ENCODE results near the gene RFLNA.

The RFLNA gene

DNA sequence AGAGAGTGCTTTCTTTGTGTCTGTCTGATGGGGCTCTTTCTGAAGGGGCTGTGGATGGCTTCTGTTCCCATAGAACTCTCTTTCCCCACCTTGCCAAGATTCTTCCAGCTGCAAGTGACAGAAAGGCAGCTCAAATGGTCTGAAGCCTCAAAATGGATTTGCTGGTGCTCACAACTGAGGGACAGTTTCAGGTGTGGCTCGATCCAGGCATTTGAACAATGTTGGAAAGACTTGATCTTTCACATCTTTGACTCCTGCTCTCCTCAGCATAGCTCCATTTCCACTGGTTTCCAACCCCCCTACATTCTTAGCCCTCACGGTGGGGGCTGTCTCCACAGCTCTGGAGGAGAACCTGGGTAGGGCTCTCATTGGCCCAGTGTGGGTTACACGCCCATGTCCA lies 15.9 kb downstream of the RFLNA start:
- Histone ChIP-seq H3K4me2 (ENCODE audit: low read length) (no peak overlapping the region), H3K9me3 (ENCODE audit: low read length) (no peaks in the 10 kb centered on the region), H3F3A (ENCODE audit: insufficient read depth, low read length) (no peaks in the 10 kb centered on the region), H3K27me3 (ENCODE audit: insufficient read depth, low read length) (no peaks in the 10 kb centered on the region), H3K9me2 (ENCODE audit: low read depth, low read length) (no peaks in the 10 kb centered on the region), H3K27ac (ENCODE audit: low read depth, low read length, poor library complexity, severe bottlenecking) (no peak overlapping the region), H3K4me1 (ENCODE audit: insufficient read depth, low read length, severe bottlenecking) (no peaks in the 10 kb centered on the region), H4K20me1 (ENCODE audit: insufficient read depth, low read length) (no peaks in the 10 kb centered on the region), H2AFZ (ENCODE audit: low read length) (no peak overlapping the region), H3K4me3 (ENCODE audit: low read depth, low read length, poor library complexity, severe bottlenecking) (no peak overlapping the region), H3K36me3 (ENCODE audit: insufficient read depth, low read length) (no peaks in the 10 kb centered on the region), H3K79me2 (ENCODE audit: insufficient read depth, low read length) (no peaks in the 10 kb centered on the region), H3K9ac (ENCODE audit: low read length) (no peak overlapping the region)
- TF ChIP-seq, protein P1, sequence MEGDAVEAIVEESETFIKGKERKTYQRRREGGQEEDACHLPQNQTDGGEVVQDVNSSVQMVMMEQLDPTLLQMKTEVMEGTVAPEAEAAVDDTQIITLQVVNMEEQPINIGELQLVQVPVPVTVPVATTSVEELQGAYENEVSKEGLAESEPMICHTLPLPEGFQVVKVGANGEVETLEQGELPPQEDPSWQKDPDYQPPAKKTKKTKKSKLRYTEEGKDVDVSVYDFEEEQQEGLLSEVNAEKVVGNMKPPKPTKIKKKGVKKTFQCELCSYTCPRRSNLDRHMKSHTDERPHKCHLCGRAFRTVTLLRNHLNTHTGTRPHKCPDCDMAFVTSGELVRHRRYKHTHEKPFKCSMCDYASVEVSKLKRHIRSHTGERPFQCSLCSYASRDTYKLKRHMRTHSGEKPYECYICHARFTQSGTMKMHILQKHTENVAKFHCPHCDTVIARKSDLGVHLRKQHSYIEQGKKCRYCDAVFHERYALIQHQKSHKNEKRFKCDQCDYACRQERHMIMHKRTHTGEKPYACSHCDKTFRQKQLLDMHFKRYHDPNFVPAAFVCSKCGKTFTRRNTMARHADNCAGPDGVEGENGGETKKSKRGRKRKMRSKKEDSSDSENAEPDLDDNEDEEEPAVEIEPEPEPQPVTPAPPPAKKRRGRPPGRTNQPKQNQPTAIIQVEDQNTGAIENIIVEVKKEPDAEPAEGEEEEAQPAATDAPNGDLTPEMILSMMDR (IDR thresholded peaks at IDR 0.05; ENCODE audit: low read length) = no peak
- TF ChIP-seq EZH2 (IDR thresholded peaks at IDR 0.05; ENCODE audit: borderline replicate concordance, low read length) = no peak

DNA sequence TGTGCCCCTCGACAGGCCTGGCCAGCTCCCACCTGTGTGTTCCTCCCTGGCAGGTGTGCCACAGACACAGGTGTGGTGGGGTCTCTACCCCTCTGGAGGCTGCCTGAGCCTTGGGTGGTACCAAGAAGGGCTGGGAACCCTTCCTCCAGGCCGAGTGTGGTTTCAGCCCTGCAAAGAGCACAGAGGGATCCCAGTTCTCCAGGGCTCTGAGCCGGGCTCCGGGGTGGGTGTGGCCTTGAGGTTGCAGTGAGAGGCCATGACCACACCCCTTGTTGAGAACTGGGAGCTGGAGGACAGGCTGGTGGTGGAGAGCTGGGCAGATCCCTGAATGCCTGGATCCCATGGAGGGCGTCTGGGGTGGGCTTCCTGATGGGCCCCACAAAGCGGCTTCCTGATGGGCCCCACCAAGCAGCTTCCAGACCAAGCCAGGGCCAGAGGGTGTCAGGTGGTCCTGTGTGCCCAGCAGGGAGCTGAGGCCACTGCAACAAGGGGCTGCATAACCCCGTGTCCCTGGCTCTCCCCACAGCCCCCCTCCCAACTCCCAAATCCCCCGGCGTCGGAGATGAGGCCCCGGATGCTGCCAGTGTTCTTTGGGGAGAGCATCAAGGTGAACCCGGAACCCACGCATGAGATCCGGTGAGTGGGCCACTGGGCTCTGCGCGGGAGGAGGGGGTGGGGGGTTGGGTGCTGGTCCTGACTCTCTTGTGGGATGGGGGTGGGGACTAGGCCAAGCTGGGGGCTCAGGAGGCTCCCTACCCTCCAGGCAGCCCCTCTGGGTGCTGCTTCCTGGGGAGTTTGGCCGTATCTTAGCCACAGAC lies 16.6 kb downstream of the RFLNA start:
- H3K27ac ChIP-seq (ENCODE audit: low read depth, low read length, poor library complexity, severe bottlenecking) = no peak overlapping the region
- H3K4me2 ChIP-seq (ENCODE audit: low read length) = no peak overlapping the region
- no peaks in the 10 kb centered on the region for H3K9me3 ChIP-seq (ENCODE audit: low read length)
- no peaks in the 10 kb centered on the region for H4K20me1 ChIP-seq (ENCODE audit: insufficient read depth, low read length)
- no peaks in the 10 kb centered on the region for H3K4me1 ChIP-seq (ENCODE audit: insufficient read depth, low read length, severe bottlenecking)
- no peaks in the 10 kb centered on the region for H3K36me3 ChIP-seq (ENCODE audit: insufficient read depth, low read length)
- H3K9me2 ChIP-seq (ENCODE audit: low read depth, low read length) = no peaks in the 10 kb centered on the region
- TF ChIP-seq EZH2 (IDR thresholded peaks at IDR 0.05; ENCODE audit: borderline replicate concordance, low read length) = no peak
- TF ChIP-seq, protein P1 (IDR thresholded peaks at IDR 0.05; ENCODE audit: low read length) = no peak
- no peaks in the 10 kb centered on the region for H3K27me3 ChIP-seq (ENCODE audit: insufficient read depth, low read length)
- no peak overlapping the region for H3K4me3 ChIP-seq (ENCODE audit: low read depth, low read length, poor library complexity, severe bottlenecking)
- no peaks in the 10 kb centered on the region for H3K79me2 ChIP-seq (ENCODE audit: insufficient read depth, low read length)
- H3K9ac ChIP-seq (ENCODE audit: low read length) = no peak overlapping the region
- H3F3A ChIP-seq (ENCODE audit: insufficient read depth, low read length) = no peaks in the 10 kb centered on the region
- H2AFZ ChIP-seq (ENCODE audit: low read length) = no peak overlapping the region

DNA sequence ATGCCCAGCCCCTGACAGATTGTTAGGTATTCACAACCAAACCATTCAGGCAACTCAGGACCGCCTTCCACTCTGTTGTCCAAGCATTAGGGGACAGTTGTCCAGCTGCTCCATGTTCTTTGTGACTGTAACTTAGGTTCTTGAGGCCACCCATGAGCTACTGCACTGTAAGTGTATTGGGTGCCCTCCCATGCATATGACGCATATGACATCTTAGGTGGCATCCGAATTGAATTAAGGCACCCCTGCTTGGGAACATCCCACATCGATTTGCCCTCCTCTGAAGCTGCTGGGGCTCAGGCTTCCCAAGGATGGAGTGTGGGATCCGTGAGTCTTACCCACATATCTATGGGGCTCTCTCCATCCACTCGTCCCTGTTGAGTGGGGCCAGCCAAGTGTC lies 17.7 kb downstream of the RFLNA start:
- Histone ChIP-seq H3K27ac (ENCODE audit: low read depth, low read length, poor library complexity, severe bottlenecking) (no peak overlapping the region), H3K27me3 (ENCODE audit: insufficient read depth, low read length) (no peaks in the 10 kb centered on the region), H3K4me3 (ENCODE audit: low read depth, low read length, poor library complexity, severe bottlenecking) (no peak overlapping the region), H3K4me1 (ENCODE audit: insufficient read depth, low read length, severe bottlenecking) (no peaks in the 10 kb centered on the region), H3K4me2 (ENCODE audit: low read length) (no peak overlapping the region), H3K9ac (ENCODE audit: low read length) (no peak overlapping the region), H4K20me1 (ENCODE audit: insufficient read depth, low read length) (no peaks in the 10 kb centered on the region), H3F3A (ENCODE audit: insufficient read depth, low read length) (no peaks in the 10 kb centered on the region), H2AFZ (ENCODE audit: low read length) (no peak overlapping the region), H3K79me2 (ENCODE audit: insufficient read depth, low read length) (no peaks in the 10 kb centered on the region), H3K9me3 (ENCODE audit: low read length) (no peaks in the 10 kb centered on the region), H3K36me3 (ENCODE audit: insufficient read depth, low read length) (no peaks in the 10 kb centered on the region), H3K9me2 (ENCODE audit: low read depth, low read length) (no peaks in the 10 kb centered on the region)
- TF ChIP-seq EZH2 (IDR thresholded peaks at IDR 0.05; ENCODE audit: borderline replicate concordance, low read length) = no peak
- TF ChIP-seq, protein P1 (IDR thresholded peaks at IDR 0.05; ENCODE audit: low read length) = no peak
